HCT116 (cell line): Measurements from ENCODE around the gene SPACA4.

Source experiments
- CEBPB ChIP-seq: IDR thresholded peaks from 2 replicates; pipeline ENCODE4 v1.6.1; 2012; ENCODE audit warnings: low read depth
- FOSL1 ChIP-seq: IDR thresholded peaks from 2 replicates; pipeline ENCODE4 v1.6.1; 2012; ENCODE audit warnings: low read depth
- POLR2A ChIP-seq: IDR thresholded peaks from 2 replicates; pipeline ENCODE4 v1.7.0; 2011; ENCODE audit warnings: borderline replicate concordance; ENCODE audit not compliant: insufficient read depth, insufficient read length; ENCODE audit errors: extremely low read depth
- RAD21 ChIP-seq: IDR thresholded peaks from 2 replicates; pipeline ENCODE4 v1.6.1; 2012; ENCODE audit warnings: low read depth, mild to moderate bottlenecking
- SIN3A ChIP-seq: IDR thresholded peaks from 2 replicates; pipeline ENCODE4 v1.6.1; 2012; ENCODE audit warnings: low read depth
- SRF ChIP-seq: IDR thresholded peaks from 2 replicates; pipeline ENCODE4 v1.6.1; 2012; ENCODE audit warnings: low read depth
- YY1 ChIP-seq: IDR thresholded peaks from 2 replicates; pipeline ENCODE4 v1.6.1; 2011; ENCODE audit warnings: low read length, low read depth, moderate library complexity, mild to moderate bottlenecking; ENCODE audit not compliant: insufficient replicate concordance; ENCODE audit errors: extremely low read depth
- ZFX ChIP-seq: fragments of 450-650 bp; IDR thresholded peaks from 2 replicates; pipeline ENCODE4 v1.6.1; 2017
- ZNF274 ChIP-seq: fragments of 200-500 bp; sonication (Bioruptor generic); IDR thresholded peaks from 2 replicates; pipeline ENCODE4 v1.6.1; 2014; ENCODE audit warnings: mild to moderate bottlenecking, low read depth, low read length, inconsistent platforms
- TF ChIP-seq, protein P1 (sequence below): IDR thresholded peaks from 2 replicates; pipeline ENCODE4 v1.6.1; 2012
- TF ChIP-seq, protein P2 (sequence below), 3 experiments: fragments of 200-600 bp in 1 of 3; sonication (generic) in 1 of 3; IDR thresholded peaks in 2 of 3; conservative IDR thresholded peaks in 1 of 3; 2 replicates each; pipeline ENCODE4 v1.5.1; 2012 to 2017; ENCODE audit warnings: low read depth in 2 of 3, low read length in 2 of 3, antibody characterized with exemption in 1 of 3, borderline replicate concordance in 1 of 3, control low read depth in 1 of 3, mild to moderate bottlenecking in 1 of 3, mixed read lengths in 1 of 3, mixed run types in 1 of 3, moderate library complexity in 1 of 3; ENCODE audit not compliant: insufficient read depth in 1 of 3
- TF ChIP-seq, protein P3 (sequence below): IDR thresholded peaks from 2 replicates; pipeline ENCODE4 v1.6.1; 2012; ENCODE audit warnings: low read depth

GRCh38 chr19:48642862-48643261, 36.3 kb downstream of the SPACA4 start:
- no peak for TF ChIP-seq YY1
- TF ChIP-seq, protein P1, sequence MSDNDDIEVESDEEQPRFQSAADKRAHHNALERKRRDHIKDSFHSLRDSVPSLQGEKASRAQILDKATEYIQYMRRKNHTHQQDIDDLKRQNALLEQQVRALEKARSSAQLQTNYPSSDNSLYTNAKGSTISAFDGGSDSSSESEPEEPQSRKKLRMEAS: no peak
- TF ChIP-seq RAD21: no peak
- TF ChIP-seq, protein P2, sequence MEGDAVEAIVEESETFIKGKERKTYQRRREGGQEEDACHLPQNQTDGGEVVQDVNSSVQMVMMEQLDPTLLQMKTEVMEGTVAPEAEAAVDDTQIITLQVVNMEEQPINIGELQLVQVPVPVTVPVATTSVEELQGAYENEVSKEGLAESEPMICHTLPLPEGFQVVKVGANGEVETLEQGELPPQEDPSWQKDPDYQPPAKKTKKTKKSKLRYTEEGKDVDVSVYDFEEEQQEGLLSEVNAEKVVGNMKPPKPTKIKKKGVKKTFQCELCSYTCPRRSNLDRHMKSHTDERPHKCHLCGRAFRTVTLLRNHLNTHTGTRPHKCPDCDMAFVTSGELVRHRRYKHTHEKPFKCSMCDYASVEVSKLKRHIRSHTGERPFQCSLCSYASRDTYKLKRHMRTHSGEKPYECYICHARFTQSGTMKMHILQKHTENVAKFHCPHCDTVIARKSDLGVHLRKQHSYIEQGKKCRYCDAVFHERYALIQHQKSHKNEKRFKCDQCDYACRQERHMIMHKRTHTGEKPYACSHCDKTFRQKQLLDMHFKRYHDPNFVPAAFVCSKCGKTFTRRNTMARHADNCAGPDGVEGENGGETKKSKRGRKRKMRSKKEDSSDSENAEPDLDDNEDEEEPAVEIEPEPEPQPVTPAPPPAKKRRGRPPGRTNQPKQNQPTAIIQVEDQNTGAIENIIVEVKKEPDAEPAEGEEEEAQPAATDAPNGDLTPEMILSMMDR (IDR thresholded peaks at IDR 0.05 in 2 of 3, conservative IDR thresholded peaks at IDR 0.05 in 1 of 3; ENCODE audit: borderline replicate concordance in 1 of 3, insufficient read depth in 1 of 3, low read depth in 2 of 3, low read length in 2 of 3): no peak
- no peak for TF ChIP-seq ZNF274
- TF ChIP-seq CEBPB: no peak
- TF ChIP-seq SIN3A: no peak
- no peak for TF ChIP-seq POLR2A
- no peak for TF ChIP-seq FOSL1
- no peak for TF ChIP-seq ZFX
- TF ChIP-seq SRF: no peak
- TF ChIP-seq, protein P3, sequence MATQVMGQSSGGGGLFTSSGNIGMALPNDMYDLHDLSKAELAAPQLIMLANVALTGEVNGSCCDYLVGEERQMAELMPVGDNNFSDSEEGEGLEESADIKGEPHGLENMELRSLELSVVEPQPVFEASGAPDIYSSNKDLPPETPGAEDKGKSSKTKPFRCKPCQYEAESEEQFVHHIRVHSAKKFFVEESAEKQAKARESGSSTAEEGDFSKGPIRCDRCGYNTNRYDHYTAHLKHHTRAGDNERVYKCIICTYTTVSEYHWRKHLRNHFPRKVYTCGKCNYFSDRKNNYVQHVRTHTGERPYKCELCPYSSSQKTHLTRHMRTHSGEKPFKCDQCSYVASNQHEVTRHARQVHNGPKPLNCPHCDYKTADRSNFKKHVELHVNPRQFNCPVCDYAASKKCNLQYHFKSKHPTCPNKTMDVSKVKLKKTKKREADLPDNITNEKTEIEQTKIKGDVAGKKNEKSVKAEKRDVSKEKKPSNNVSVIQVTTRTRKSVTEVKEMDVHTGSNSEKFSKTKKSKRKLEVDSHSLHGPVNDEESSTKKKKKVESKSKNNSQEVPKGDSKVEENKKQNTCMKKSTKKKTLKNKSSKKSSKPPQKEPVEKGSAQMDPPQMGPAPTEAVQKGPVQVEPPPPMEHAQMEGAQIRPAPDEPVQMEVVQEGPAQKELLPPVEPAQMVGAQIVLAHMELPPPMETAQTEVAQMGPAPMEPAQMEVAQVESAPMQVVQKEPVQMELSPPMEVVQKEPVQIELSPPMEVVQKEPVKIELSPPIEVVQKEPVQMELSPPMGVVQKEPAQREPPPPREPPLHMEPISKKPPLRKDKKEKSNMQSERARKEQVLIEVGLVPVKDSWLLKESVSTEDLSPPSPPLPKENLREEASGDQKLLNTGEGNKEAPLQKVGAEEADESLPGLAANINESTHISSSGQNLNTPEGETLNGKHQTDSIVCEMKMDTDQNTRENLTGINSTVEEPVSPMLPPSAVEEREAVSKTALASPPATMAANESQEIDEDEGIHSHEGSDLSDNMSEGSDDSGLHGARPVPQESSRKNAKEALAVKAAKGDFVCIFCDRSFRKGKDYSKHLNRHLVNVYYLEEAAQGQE: no peak
